Measurements from ENCODE around the gene PURA.
"Not testable (repeated sequence)": the region's sequence is repeated elsewhere in the genome, so short reads cannot be mapped to it uniquely, and the experiment has no call there.

PURA gene

GRCh38 chr5:140135127-140135526 lies 21.2 kb downstream of the PURA start:
- DNase-seq (ENCODE audit: low read depth, low spot score), result no peak

- no peak for DNase-seq (ENCODE audit: low read depth, low spot score)
Measured at GRCh38 chr5:140136624-140137023, 22.7 kb downstream of the PURA start.

GRCh38 chr5:140140435-140140834 lies 26.5 kb downstream of the PURA start:
- no peak for DNase-seq (ENCODE audit: low read depth, low spot score)

GRCh38 chr5:140141241-140141640 lies 27.3 kb downstream of the PURA start:
- DNase-seq (ENCODE audit: low read depth, low spot score), result no peak

GRCh38 chr5:140142246-140142645 lies 28.3 kb downstream of the PURA start:
- DNase-seq (ENCODE audit: low read depth, low spot score), result no peak

GRCh38 chr5:140142856-140143255 lies 28.9 kb downstream of the PURA start:
- DNase-seq (ENCODE audit: low read depth, low spot score), result no peak

- no peak for DNase-seq (ENCODE audit: low read depth, low spot score)
Measured at GRCh38 chr5:140143521-140144258, 29.8 kb downstream of the PURA start.

- no peak for DNase-seq (ENCODE audit: low read depth, low spot score)
Measured at GRCh38 chr5:140145256-140145655, 31.3 kb downstream of the PURA start.

- no peak for DNase-seq (ENCODE audit: low read depth, low spot score)
Measured at GRCh38 chr5:140145818-140146522, 32.1 kb downstream of the PURA start.

- DNase-seq (ENCODE audit: low read depth, low spot score), result no peak
Measured at GRCh38 chr5:140146523-140146842, 32.6 kb downstream of the PURA start.

- no peak for DNase-seq (ENCODE audit: low read depth, low spot score)
Measured at GRCh38 chr5:140147460-140147859, 33.6 kb downstream of the PURA start.

GRCh38 chr5:140148508-140148907 lies 34.6 kb downstream of the PURA start:
- no peak for DNase-seq (ENCODE audit: low read depth, low spot score)

GRCh38 chr5:140150201-140150600 lies 36.3 kb downstream of the PURA start:
- DNase-seq (ENCODE audit: low read depth, low spot score), result no peak

GRCh38 chr5:140151144-140152021 lies 37.5 kb downstream of the PURA start:
- DNase-seq (ENCODE audit: low read depth, low spot score), result no peak

- no peak for DNase-seq (ENCODE audit: low read depth, low spot score)
Measured at GRCh38 chr5:140152022-140152999, 38.4 kb downstream of the PURA start.

- DNase-seq (ENCODE audit: low read depth, low spot score), result no peak
Measured at GRCh38 chr5:140153255-140153654, 39.3 kb downstream of the PURA start.

GRCh38 chr5:140153905-140154304 lies 40.0 kb downstream of the PURA start:
- DNase-seq (ENCODE audit: low read depth, low spot score), result no peak

- not testable (repeated sequence) for DNase-seq (ENCODE audit: low read depth, low spot score)
Measured at GRCh38 chr5:140154710-140155381, 40.9 kb downstream of the PURA start.

- no peak for DNase-seq (ENCODE audit: low read depth, low spot score)
Measured at GRCh38 chr5:140157032-140157781, 43.3 kb downstream of the PURA start.

All from iPS DF 19.7 (cell line).